Measurements from ENCODE around the gene KHNYN.

The KHNYN gene

DNA sequence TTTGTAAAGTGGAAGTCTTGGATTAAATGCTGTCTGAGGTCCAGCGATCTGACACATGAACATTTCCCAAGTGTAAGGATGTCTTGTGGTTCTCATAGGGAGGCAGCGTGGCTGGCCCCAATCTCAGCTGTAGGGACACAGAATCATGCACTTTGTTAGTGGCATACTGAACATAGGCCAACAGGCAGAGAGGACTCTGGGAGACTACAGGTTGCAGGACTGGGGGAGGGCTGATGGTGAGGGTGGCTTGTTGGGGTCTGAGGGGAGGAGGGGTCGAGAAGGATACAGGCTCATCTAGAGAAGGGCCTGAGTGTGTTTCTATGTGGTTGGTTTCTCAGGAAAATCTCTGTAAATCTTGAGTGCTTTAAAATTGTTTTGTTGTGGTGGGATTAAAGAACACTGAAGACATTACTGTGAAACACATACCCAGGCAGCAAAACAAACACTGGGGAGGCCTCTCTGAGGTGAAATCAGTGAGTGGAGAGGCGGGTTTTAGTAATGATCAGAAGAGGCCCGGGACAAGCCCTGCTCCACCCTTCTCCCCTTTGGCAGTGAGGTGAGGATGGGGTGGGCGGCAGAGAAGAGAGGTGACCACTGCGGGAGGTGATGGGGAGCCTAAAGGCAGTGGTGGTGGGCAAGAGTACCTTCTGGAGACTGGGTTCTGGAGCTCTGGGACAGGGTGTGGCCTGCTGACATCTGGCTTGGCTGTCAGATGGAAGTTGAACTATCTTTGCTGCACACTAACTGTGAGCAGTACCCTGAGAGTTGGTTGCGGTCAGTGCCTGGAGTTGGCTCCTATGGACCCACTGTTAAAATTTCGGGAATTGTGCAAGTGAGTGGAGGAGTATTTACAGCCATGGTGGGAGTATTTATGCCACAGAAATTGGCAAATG, 27.7 kb upstream of the KHNYN start:
- no peak for DNase-seq (ENCODE audit: low read depth)

DNA sequence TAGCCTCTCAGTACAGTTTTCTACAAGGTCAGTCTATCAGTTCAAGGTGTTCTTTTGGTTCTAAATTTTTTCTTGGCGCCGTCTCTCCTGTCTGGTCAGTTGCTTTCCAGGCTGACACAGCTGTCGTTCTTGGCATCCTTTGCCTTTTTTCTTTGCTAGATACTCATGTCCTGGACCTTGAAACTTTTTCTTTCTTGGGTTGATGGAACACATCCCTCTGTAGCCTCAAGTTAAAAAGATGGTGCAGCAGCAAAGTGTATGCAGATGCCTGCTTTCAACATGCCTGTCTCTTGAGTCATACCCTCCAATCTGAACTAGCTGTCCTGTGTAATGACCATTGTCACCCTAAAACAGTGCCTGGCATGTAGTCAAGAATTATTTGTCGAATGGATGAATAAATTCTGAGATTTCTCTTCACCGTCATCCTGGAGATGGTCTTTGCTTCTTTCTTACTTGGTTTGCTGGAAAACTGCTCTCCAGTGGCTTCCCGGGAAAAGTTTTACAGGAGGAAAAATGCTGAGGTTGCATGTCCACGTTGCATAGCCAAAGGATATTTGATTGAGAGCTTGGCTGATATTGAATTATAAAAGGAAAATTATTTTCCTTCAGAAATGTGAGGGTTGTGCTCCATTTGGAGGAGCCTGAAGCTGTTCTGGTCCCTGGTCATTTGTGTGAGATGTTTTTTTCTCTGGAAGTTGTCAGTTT, 26.3 kb upstream of the KHNYN start:
- no peak for DNase-seq (ENCODE audit: low read depth)

GRCh38 chr14:24404814-24405213, 24.9 kb upstream of the KHNYN start:
- DNase-seq (ENCODE audit: low read depth): no peak

- no peak for DNase-seq (ENCODE audit: low read depth)
These were observed 23.3 kb upstream of the KHNYN start for GRCh38 chr14:24406416-24406815.

- no peak for DNase-seq (ENCODE audit: low read depth)
These were observed 22.0 kb upstream of the KHNYN start for GRCh38 chr14:24407608-24408325.

GRCh38 chr14:24408764-24409163, 21.0 kb upstream of the KHNYN start:
- DNase-seq (ENCODE audit: low read depth): no peak

GRCh38 chr14:24409192-24409591, 20.6 kb upstream of the KHNYN start:
- DNase-seq (ENCODE audit: low read depth): no peak

DNA sequence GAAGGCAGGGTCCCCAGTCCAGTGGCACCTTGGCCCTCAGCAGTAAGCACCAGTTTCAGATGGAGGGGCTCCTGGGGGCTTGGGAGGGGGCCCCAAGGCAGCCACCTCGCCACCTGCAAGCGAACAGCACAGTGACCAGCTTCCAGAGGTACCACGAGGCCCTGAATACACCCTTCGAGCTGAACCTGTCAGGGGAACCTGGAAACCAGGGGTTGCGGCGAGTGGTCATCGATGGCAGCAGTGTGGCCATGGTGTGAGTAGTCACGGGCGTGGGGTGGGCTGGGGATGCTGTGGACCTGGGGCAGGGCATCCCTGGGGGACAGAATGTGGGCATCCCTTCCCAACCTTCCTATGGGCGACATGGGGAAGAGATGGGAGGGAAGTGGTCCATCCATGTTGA, 19.8 kb upstream of the KHNYN start:
- DNase-seq (ENCODE audit: low read depth): no peak

DNA sequence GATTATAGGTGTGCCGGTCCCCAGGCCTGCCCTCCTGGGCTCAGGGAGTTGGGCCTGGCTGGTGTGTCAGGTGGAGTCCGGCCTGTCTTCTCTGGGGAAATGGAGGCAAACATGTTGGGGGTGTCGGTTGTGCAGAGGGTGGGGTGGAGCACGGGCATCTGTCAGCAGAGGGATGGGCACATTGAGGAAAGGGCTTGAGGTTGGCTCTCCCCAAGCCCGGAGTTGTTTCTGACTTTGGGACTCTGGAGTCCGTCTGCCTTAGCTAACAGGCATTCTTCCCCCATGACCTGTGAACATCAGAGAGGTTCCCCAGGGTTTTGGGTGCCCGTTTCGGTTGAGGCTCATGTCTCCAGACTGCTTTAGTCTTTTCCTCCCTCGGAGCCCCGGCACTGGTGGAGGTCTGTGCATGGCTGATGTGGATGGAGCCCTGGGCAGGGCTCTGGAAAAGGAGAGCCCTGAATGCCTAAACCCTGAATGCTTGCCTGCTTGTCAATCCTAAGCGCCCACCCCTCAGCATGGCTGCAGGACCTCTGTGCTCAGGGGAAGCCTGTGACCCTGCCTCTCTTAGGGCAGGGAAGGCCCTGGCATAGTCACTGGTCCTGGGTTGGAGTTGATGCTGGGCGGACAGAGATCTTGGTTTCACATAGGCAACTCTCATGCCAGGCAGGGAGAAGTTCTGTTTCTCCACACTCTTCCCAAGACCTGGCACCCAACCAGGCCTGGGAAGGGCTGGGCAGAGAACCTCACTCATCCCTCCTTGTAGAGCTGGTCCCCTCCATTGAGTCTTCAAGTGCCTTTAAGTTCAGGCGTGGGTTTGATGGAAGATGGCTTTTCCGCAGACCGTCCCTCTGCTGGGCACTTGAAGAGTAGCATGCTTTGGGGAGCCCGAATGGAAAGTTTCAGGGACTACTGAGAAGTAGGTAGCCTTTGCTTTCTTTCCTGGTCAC, 18.0 kb upstream of the KHNYN start:
- no peak for DNase-seq (ENCODE audit: low read depth)

- no peak for DNase-seq (ENCODE audit: low read depth)
These were observed 15.7 kb upstream of the KHNYN start for GRCh38 chr14:24414077-24414476.

GRCh38 chr14:24414732-24415420, 14.9 kb upstream of the KHNYN start:
- no peak for DNase-seq (ENCODE audit: low read depth)

- DNase-seq (ENCODE audit: low read depth): no peak
These were observed 14.1 kb upstream of the KHNYN start for GRCh38 chr14:24415421-24416253.

- DNase-seq (ENCODE audit: low read depth): no peak
These were observed 13.4 kb upstream of the KHNYN start for GRCh38 chr14:24416254-24416931.

GRCh38 chr14:24416932-24417619, 12.7 kb upstream of the KHNYN start:
- no peak for DNase-seq (ENCODE audit: low read depth)

DNA sequence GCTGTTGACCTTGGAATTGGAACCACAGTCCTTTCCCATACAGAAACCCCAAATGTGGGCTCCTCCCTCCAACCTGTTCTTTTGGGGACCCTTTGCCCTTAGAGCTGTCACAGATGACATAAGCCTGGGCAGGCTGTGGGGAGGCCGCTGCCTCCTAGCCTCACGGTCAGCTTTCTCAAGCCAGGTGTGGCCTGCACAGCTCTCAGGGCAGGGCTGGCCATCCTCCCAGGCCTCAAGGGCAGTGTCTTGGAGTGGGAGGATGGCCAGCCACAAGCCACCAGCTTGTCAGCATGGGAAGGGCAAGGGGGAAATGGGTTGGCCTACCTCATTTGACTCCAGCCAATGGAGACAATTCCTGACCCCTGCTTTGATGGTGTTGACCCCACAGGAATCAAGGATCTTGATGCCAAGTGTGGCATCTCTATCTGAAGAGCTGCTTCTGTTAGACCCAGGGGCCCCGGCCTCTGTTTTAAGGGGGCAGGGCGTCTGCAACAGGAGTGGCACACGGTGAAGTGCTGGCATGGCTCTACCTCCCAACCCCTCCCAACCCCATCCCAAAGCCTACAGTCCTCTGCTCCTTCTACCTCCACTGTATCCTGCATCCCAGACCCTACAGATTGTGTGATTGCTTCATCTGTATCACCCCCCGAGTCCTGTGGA, 11.8 kb upstream of the KHNYN start:
- no peak for DNase-seq (ENCODE audit: low read depth)

DNA sequence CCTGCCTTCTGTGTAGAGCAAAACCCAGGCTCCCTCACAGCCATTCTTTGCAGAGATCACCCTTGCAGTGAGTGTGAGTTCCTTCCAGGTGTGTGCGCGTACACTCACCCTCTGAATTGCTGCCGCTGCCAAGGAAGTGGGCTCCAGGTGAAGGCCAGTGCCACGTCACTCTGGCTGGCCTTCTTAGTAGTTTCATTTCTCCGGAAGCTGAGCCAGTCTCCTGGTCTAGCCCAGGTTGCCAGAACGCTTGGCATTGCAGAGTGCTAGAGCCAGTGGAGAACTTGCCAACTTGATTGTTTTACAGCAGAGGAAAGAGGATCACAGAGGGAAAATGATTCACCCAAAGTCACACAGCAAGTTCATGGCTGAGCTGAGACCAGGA, 11.3 kb upstream of the KHNYN start:
- DNase-seq (ENCODE audit: low read depth): no peak

DNA sequence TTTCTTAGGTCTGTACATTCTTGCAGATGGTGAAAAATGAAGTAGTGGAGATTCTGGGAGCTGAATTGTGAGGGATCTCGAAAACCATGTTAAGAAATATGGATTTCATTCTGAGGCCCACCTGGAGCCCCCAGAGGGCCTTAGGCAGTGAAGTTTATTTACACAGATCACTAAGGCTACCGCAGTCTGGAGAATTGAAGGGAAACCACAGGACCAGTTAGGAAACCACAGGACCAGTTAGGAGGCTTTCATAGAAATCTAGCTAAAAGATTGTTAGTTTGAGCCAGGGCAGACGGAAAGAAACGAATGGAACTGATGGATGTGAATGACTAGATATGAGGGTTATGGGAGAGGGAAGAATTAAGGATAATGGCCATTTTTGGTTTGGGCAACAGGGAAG, 7.5 kb upstream of the KHNYN start:
- DNase-seq (ENCODE audit: low read depth): no peak

Measured in T follicular helper cell (primary cell).